CD4-positive, alpha-beta T cell treated with Interferon gamma for 1 hour (primary cell): Measurements from ENCODE around the gene GPN1.
"Not testable (repeated sequence)": the region's sequence is repeated elsewhere in the genome, so short reads cannot be mapped to it uniquely, and the experiment has no call there.

Experiments used
- DNase-seq: peaks from one replicate; pipeline ENCODE4 v3.0.0-alpha.2; 2020

GPN1 gene

GRCh38 chr2:27628767-27629709 lies at the start of gene GPN1, which contains the start of gene CCDC121:
Gene GPN1, plus strand, starts transcription at chr2:27629050. Its CDS starts 9 bp downstream, at chr2:27629059.
Gene CCDC121, minus strand, starts transcription at chr2:27629012. Its CDS starts 1,213 bp downstream, at chr2:27627799.
- DNase-seq, result peak; percentile 92

GRCh38 chr2:27581417-27582128 lies 47.3 kb upstream of the GPN1 start:
- DNase-seq, result no peak

GRCh38 chr2:27582129-27582694 lies 46.6 kb upstream of the GPN1 start:
- DNase-seq, result no peak

GRCh38 chr2:27582695-27583389 lies 46.0 kb upstream of the GPN1 start, which contains the start of gene ZNF512:
Gene ZNF512, plus strand, starts transcription at chr2:27583042. Its CDS starts 71 bp downstream, at chr2:27583113.
- peak; percentile 90 for DNase-seq

GRCh38 chr2:27583390-27583915 lies 45.4 kb upstream of the GPN1 start:
- no peak for DNase-seq

- DNase-seq, result no peak
These were observed 44.3 kb upstream of the GPN1 start for GRCh38 chr2:27584597-27584996.

GRCh38 chr2:27587025-27587424 lies 41.8 kb upstream of the GPN1 start:
- no peak for DNase-seq

GRCh38 chr2:27588308-27588707 lies 40.5 kb upstream of the GPN1 start:
- DNase-seq, result no peak

GRCh38 chr2:27591745-27592144 lies 37.1 kb upstream of the GPN1 start:
- no peak for DNase-seq

- no peak for DNase-seq
These were observed 35.6 kb upstream of the GPN1 start for GRCh38 chr2:27593240-27593639.

GRCh38 chr2:27594020-27594703 lies 34.7 kb upstream of the GPN1 start:
- not testable (repeated sequence) for DNase-seq

- DNase-seq, result not testable (repeated sequence)
These were observed 33.4 kb upstream of the GPN1 start for GRCh38 chr2:27595412-27595811.

- DNase-seq, result no peak
These were observed 32.2 kb upstream of the GPN1 start for GRCh38 chr2:27596627-27597026.

- no peak for DNase-seq
These were observed 22.2 kb upstream of the GPN1 start for GRCh38 chr2:27606611-27607010.

- DNase-seq, result no peak
These were observed 14.9 kb upstream of the GPN1 start for GRCh38 chr2:27613985-27614384.

- DNase-seq, result no peak
These were observed 13.5 kb upstream of the GPN1 start for GRCh38 chr2:27615316-27615715.

- DNase-seq, result no peak
These were observed 7.3 kb upstream of the GPN1 start for GRCh38 chr2:27621524-27621923.

- DNase-seq, result no peak
These were observed 5.9 kb upstream of the GPN1 start for GRCh38 chr2:27622921-27623384.

- no peak for DNase-seq
These were observed 3.9 kb upstream of the GPN1 start for GRCh38 chr2:27624943-27625342.

GRCh38 chr2:27626323-27626722 lies 2.5 kb upstream of the GPN1 start:
- DNase-seq, result not testable (repeated sequence)

GRCh38 chr2:27626921-27627320 lies 1.9 kb upstream of the GPN1 start:
- not testable (repeated sequence) for DNase-seq
